ENCODE data around the gene REG1B. TPM values are rescaled to one million over a fixed set of nuclear protein-coding genes. Genes with fewer than 3 reads are reported as not detected.

Gene REG1B
- not detected in 2 replicates for total RNA-seq

GRCh38 chr2:79087785-79088364 is at the start of gene REG1B:
REG1B (minus strand) TSS chr2:79087993; CDS start chr2:79087612, 381 bp downstream.

DNA sequence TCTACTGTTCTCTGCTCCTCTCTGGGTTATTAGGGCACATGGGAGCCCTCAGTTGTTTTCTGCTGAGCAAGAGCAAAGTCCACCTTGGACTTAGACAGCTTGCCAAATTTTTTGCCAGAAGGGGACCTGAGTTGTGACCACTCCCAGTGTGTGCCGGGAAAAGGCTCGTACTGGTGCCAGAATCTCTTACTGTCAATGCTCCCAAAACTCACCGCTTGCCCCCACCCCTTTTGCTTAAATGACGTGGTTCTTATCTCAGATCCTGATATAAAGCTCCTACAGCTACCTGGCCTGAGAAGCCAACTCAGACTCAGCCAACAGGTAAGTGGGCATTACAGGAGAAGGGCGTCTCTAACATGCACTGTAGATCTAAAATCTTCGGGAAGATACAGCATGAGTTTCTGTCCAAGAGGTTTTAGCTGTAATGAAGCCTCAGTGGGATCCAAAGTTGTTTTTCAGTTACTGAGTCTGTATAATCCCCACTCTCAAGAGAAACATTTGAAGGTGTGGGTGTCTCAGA is 32.5 kb upstream of the REG1B start, which contains the start of gene REG1A:
REG1A (plus strand) TSS at position 295 of the 520 bp plus-strand sequence. CDS start 374 bp downstream, outside the sequence.

Other genes starting within 250 kb of the REG1B start
- gene REG3G, start 62.3 kb downstream of the REG1B start, total RNA-seq: not detected in 2 replicates
- gene REG1A, start 32.5 kb upstream of the REG1B start, total RNA-seq: not detected in 2 replicates
- gene REG3A, start 71.8 kb upstream of the REG1B start, total RNA-seq: not detected in 2 replicates

All from hair follicle dermal papilla cell (primary cell).